Right atrium auricular region (tissue), 2 donors: ENCODE data around the gene CARNS1. TPM values are rescaled to one million over a fixed set of nuclear protein-coding genes. Genes with fewer than 3 reads are reported as not detected.

Experiments used
- DNase-seq: peaks from one replicate; pipeline ENCODE4 v3.0.0-alpha.2; 2019; ENCODE audit warnings: low spot score
- H3K27ac ChIP-seq, 2 donors: fragments of 200-600 bp; sonication (generic); 1 replicate in 1 of 2; 2 replicates in 1 of 2; pipeline ENCODE4 v1.5.1; 2016 to 2019
- H3K27me3 ChIP-seq, 2 donors: fragments of 200-600 bp; sonication (generic); one replicate each; pipeline versions ENCODE4 v1.5.1 to v1.6.0; 2017 to 2019
- H3K36me3 ChIP-seq: fragments of 200-600 bp; sonication (generic); one replicate; pipeline ENCODE4 v1.5.1; 2016
- H3K4me1 ChIP-seq, 2 donors: fragments of 200-600 bp; sonication (generic); one replicate each; pipeline versions ENCODE4 v1.5.1 to v1.6.0; 2017 to 2019
- H3K4me3 ChIP-seq, 2 donors: fragments of 200-600 bp; sonication (generic); 1 replicate in 1 of 2; 2 replicates in 1 of 2; pipeline ENCODE4 v1.5.1; 2017 to 2019; ENCODE audit warnings: mild to moderate bottlenecking in 1 of 2, moderate library complexity in 1 of 2
- H3K9me3 ChIP-seq, 2 donors: fragments of 200-600 bp; sonication (generic); one replicate each; pipeline ENCODE4 v1.5.1; 2019
- total RNA-seq, 2 donors: library from RNA; depleted of rRNA; stranded (reverse); fragments of >200 nt; gene quantifications; one replicate each; pipeline ENCODE4 v1.1.0, GENCODE V29; 2016
- TF ChIP-seq, protein P1 (sequence below), 2 donors: fragments of 200-600 bp; sonication (generic); IDR thresholded peaks; one replicate each; pipeline ENCODE4 v1.5.1; 2019; ENCODE audit warnings: antibody characterized with exemption in 2 of 2

CARNS1 gene
- total RNA-seq, 2 donors from 2014 or later: 9.7 to 9.9 TPM

DNA sequence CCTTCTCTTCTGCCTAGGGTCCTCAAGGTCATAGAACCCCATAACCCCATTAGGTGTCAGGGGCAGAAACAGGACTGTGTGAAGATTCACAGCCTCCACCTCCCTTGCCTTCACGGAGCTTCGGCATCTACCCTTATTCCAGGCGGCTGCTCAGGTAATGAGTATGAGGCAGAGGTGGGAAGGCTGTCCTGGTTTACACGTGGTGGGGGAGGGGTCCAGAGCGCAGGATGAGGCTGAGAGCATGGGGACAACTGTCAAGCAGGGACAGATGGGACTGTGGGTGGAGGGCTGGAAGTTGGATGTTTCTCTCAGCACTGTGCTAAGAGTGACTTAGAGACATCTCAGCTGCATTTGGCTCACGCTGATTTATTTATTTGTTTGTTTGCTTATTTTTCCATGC is 28.0 kb upstream of the CARNS1 start:
- H3K4me1 ChIP-seq: peaks cover 0 to 23% of the 10 kb centered on the region in 2 donors
- TF ChIP-seq, protein P1, sequence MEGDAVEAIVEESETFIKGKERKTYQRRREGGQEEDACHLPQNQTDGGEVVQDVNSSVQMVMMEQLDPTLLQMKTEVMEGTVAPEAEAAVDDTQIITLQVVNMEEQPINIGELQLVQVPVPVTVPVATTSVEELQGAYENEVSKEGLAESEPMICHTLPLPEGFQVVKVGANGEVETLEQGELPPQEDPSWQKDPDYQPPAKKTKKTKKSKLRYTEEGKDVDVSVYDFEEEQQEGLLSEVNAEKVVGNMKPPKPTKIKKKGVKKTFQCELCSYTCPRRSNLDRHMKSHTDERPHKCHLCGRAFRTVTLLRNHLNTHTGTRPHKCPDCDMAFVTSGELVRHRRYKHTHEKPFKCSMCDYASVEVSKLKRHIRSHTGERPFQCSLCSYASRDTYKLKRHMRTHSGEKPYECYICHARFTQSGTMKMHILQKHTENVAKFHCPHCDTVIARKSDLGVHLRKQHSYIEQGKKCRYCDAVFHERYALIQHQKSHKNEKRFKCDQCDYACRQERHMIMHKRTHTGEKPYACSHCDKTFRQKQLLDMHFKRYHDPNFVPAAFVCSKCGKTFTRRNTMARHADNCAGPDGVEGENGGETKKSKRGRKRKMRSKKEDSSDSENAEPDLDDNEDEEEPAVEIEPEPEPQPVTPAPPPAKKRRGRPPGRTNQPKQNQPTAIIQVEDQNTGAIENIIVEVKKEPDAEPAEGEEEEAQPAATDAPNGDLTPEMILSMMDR (IDR thresholded peaks at IDR 0.05): no peak

DNA sequence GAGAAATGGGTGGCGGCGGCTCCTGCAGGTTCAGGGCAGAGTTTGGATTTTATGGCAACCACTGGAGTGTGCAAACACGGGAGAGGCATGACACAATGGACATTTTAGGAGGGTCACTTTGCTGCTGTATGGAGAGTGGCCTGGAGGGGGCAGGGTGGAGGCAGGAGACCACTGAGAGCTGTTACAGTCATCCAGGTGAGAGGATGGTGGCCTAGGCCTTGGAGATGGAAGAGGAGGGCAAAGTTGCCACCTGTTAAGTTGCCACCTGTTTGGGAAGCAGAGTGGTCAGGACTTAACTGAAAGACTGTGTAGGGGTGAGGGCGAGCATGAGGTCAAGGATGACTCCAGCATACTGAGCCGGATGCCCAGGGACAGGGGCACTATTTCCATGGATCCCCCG is 26.0 kb upstream of the CARNS1 start:
- no peak overlapping the region for H3K27ac ChIP-seq
- H3K9me3 ChIP-seq: no peaks in the 10 kb centered on the region
- DNase-seq: no peak
- H3K27me3 ChIP-seq: no peaks in the 10 kb centered on the region
- TF ChIP-seq, protein P1 (IDR thresholded peaks at IDR 0.05): peak; percentile 35 to 65
- H3K4me3 ChIP-seq: no peak overlapping the region
- H3K4me1 ChIP-seq: peaks cover 0 to 26% of the 10 kb centered on the region in 2 donors
- H3K36me3 ChIP-seq: no peaks in the 10 kb centered on the region

More for the DNA sequence above, 28.0 kb upstream of the CARNS1 start:
- no peaks in the 10 kb centered on the region for H3K36me3 ChIP-seq
- DNase-seq: no peak
- H3K27ac ChIP-seq: no peak overlapping the region
- no peak overlapping the region for H3K4me3 ChIP-seq
- H3K27me3 ChIP-seq: no peaks in the 10 kb centered on the region
- no peaks in the 10 kb centered on the region for H3K9me3 ChIP-seq

DNA sequence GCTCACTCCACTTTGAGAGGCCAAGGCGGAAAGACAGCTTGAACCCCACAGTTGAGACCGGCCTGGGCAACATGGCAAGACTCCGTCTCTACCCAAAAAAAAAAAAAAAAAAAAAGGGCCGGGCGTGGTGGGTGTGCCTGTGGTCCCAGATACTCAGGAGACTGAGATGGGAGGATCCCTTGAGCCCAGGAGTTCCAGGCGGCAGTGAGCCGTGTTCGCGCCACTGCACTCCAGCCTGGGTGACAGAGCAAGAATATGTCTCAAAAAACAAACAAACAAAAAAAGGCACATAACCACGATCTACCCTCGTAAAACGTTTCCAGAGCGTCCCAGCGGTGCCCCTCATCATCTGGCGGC is 24.6 kb upstream of the CARNS1 start:
- H3K4me1 ChIP-seq: peaks cover 0 to 26% of the 10 kb centered on the region in 2 donors
- DNase-seq: no peak
- H3K9me3 ChIP-seq: no peaks in the 10 kb centered on the region
- peak overlapping the region; percentile 79 to 83 for H3K27ac ChIP-seq
- peaks cover 5% of the 10 kb centered on the region for H3K36me3 ChIP-seq
- TF ChIP-seq, protein P1 (IDR thresholded peaks at IDR 0.05): no peak
- H3K27me3 ChIP-seq: no peaks in the 10 kb centered on the region
- H3K4me3 ChIP-seq: peak overlapping the region; percentile 66 to 95

DNA sequence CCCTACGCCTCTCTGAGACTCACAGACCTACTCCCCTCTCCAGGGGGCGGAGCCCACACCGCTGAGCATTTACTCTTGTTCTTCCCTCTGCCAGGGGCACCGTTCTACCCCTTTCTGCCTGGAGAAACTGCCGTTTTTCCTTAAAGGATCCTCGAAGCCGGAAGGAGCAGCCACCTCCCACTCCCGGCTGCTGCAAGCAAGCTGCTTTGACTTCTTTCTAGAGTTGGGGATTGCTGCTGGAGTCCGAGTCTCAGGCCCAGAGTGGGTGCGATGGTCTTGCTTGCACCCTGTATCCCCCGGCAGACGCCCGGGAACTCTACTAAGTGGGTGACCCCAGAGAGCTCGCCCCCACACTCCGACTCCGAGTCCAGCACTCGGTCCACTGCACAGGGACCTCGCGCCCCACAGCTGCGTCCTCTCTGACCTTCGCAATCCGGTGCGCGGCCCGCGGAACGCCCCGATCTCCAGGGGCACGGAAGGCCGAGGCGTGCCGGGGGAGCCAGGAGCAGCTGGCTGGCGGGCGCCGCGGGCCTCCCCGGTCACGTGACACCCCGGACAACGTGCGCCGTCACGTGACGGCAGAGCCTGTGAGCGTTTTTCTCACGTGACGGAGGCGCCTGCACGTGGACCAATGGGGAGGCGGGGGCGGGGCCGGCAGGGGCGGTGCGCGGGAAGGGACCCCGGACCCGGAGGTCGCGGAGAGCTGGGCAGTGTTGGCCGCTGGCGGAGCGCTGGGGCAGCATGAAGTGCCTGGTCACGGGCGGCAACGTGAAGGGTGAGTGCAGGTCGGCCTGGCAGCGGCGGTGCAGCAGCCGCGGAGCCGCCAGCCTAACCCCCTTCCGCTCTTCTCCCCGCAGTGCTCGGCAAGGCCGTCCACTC is 23.9 kb upstream of the CARNS1 start, which contains the start of gene RAD9A:
RAD9A (plus strand) TSS at position 683 of the 879 bp plus-strand sequence; CDS start at position 742, 59 bp downstream.
- Histone ChIP-seq H3K9me3 (no peaks in the 10 kb centered on the region), H3K36me3 (peaks cover 5% of the 10 kb centered on the region), H3K27ac (peak within 1 kb of the TSS; percentile 79 to 83), H3K4me1 (peaks cover 0 to 26% of the 10 kb centered on the region in 2 donors), H3K4me3 (peak within 1 kb of the TSS; percentile 66 to 95), H3K27me3 (no peaks in the 10 kb centered on the region)
- DNase-seq: peak; percentile 96
- TF ChIP-seq, protein P1 (IDR thresholded peaks at IDR 0.05): no peak

DNA sequence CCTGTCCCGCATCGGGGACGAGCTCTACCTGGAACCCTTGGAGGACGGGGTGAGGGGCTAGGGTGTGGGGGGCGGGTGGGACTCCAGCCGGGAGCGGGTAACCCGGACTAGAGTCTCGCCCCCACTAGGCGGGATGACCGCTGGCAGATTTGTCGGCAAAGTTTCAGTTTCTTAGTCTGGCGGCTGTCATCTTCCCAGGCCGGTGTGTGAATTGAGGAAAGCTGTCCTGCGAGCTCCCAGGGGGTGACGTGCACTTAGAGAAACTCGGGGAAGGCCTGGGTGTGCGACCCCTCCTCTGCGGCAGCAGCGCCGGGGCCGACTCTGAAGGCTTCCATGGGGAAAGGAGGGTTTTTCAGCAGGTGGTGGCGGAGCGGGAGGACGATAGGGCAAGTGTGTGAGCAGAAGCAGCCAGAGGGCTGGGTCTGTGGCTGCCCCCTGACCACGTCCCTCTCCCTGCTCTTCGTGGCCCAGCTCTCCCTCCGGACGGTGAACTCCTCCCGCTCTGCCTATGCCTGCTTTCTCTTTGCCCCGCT is 23.2 kb upstream of the CARNS1 start:
- DNase-seq: no peak
- peaks cover 0 to 26% of the 10 kb centered on the region in 2 donors for H3K4me1 ChIP-seq
- H3K27ac ChIP-seq: peak overlapping the region; percentile 79 to 83
- peak overlapping the region; percentile 66 to 95 for H3K4me3 ChIP-seq
- no peaks in the 10 kb centered on the region for H3K9me3 ChIP-seq
- H3K36me3 ChIP-seq: peaks cover 12% of the 10 kb centered on the region
- TF ChIP-seq, protein P1 (IDR thresholded peaks at IDR 0.05): no peak
- no peaks in the 10 kb centered on the region for H3K27me3 ChIP-seq
